NCI-H187 treated with DMSO at 0.1 percent for 48 hours (cell line): ENCODE measurements around the gene SAMD4B.
"Not testable (repeated sequence)": the region's sequence is repeated elsewhere in the genome, so short reads cannot be mapped to it uniquely, and the experiment has no call there.

ENCODE experiments used
- DNase-seq: peaks from one replicate; lab custom pipeline; 2025; lab: John Stamatoyannopoulos, UW

SAMD4B gene, protein sequence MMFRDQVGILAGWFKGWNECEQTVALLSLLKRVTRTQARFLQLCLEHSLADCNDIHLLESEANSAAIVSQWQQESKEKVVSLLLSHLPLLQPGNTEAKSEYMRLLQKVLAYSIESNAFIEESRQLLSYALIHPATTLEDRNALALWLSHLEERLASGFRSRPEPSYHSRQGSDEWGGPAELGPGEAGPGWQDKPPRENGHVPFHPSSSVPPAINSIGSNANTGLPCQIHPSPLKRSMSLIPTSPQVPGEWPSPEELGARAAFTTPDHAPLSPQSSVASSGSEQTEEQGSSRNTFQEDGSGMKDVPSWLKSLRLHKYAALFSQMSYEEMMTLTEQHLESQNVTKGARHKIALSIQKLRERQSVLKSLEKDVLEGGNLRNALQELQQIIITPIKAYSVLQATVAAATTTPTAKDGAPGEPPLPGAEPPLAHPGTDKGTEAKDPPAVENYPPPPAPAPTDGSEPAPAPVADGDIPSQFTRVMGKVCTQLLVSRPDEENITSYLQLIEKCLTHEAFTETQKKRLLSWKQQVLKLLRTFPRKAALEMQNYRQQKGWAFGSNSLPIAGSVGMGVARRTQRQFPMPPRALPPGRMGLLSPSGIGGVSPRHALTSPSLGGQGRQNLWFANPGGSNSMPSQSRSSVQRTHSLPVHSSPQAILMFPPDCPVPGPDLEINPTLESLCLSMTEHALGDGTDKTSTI

DNA sequence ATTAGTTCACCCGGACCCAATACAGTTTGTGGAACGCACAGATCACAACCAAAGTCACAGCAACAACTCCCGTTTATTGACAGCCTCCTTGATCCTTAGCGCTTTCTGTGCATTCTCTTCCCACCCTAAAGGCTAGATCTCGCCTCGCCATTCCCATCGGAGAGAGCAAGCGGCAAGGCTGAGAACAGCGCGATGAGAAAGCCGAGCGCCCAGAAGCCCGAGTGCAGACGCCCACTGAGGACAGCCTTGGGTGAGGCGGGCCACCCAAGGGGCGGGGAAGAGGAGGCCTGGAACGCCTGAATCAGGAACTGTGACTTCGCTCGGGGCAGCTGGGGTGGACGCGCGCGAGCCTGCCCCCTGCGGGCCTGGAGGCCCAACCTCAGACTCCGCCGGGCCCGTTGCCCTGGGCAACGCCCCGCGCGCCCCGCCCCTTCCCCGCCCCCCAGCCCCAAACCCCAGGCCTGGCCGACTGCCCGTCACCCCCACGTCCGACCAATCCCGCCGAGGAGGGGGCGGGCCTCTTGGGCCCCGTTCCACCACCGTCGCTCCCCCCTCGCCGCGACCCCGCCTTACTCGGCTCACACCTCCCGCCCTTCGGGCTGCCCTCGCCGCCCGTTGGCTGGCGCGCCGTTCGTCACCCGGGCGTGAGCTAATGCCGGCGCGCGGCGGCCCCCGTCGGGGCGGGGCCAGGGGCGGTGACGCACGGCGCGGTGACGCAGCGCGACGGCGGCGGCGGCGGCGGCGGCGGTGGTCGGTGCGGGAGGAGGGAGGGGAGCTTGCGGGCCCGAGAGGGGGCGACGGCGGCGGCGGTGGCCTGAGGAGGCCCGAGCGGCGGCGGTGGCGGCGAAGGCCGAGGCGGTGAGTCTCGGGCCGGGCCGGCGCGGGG, at the start of gene SAMD4B:
Gene SAMD4B (plus strand): TSS at position 703 of the 886 bp plus-strand sequence. CDS start 14,473 bp downstream, outside the sequence.
- peak; percentile 98 for DNase-seq

DNA sequence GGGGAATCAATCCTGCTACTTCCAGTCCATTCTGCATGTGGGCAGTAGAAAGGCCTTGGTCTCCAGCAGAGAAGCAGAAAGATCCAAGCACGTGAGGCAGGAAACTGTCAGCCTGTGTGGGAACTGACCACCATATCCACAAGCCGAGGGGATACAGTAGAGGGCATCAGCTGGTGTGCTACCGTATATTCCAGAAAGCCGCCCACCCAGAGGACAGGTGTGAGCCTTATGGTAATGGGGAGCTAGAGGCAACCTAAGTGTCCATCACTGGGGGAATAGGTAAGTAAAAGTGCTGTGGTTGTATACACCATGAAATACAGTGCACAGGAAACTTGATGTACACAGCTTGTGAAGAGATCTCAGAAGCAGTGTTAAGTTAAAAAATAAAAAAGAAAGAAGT, 48.8 kb upstream of the SAMD4B start:
- DNase-seq = no peak

DNA sequence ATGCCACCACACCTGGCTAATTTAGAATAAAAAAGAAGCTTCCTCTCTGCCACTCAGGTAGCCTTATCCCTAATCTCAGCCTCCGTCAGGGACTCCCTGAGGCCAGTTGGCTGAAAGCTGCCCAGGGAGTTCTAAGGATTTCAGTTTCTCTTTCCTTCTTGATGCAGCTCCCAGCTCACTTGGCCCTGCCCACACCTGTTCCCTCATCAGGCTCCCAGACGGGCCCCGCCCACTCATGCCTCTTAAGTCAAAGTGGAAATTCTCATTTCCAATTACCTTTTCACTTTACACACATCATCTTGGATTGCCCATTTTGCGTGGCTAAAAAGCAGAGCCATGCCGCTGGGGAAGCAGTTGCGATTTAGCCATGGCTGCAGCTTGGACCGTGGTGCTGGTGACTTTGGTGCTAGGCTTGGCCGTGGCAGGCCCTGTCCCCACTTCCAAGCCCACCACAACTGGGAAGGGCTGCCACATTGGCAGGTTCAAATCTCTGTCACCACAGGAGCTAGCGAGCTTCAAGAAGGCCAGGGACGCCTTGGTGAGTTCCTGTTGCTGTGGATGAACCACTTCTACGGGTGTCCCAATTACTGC, 46.1 kb upstream of the SAMD4B start, which contains the start of gene IFNL1:
Gene IFNL1 (plus strand): TSS at position 353 of the 591 bp plus-strand sequence. CDS start 15 bp downstream, at position 368.
- no peak for DNase-seq

DNA sequence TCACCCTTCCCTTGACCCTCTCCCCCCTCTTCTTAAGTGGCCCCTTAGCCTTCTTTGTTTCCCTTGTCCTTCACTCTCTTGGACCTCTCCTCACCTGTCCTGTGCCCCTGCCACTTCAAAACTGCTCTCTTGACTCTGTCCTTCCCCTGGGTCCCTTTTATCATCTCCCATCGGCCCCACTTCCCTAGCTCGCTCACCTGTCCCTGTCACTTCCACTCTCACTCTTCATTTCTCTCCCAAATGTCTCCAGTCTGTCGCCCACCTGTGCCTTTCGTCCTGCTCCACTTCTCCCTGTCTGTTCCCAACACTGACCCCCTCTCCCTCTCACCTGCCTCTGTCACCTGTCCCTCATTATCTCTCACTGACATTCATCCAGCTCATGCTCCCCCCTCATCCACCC, 45.3 kb upstream of the SAMD4B start:
- DNase-seq = no peak

DNA sequence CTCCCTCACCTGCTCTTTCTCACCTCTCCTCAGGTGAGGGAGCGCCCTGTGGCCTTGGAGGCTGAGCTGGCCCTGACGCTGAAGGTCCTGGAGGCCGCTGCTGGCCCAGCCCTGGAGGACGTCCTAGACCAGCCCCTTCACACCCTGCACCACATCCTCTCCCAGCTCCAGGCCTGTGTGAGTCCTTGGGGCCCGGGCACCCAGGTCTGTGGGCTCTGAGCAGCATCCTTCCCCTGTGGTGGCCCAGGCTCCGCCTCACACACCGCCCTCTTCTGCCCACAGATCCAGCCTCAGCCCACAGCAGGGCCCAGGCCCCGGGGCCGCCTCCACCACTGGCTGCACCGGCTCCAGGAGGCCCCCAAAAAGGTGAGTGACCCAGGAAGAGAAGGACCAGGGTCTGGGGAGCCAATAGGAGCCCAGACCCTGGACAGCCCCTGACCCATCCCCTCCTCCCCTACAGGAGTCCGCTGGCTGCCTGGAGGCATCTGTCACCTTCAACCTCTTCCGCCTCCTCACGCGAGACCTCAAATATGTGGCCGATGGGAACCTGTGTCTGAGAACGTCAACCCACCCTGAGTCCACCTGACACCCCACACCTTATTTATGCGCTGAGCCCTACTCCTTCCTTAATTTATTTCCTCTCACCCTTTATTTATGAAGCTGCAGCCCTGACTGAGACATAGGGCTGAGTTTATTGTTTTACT, 44.1 kb upstream of the SAMD4B start:
- no peak for DNase-seq

DNA sequence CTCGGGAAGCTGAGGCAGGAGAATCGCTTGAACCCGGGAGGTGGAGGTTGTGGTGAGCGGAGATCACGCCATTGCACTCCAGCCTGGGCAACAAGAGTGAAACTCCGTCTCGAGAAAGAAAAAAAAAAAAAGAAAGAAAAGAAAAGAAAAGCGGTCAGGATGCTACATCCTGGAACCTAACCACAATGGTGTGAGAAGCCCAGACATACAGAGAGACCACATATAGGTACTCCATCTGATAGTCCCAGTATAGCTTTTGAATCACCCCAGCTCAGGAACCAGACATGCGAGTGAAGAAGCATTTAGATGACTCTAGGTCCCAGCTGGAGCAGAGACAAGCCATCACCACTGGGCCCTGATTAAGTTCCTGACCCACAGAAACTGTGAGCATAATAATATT, 42.8 kb upstream of the SAMD4B start:
- no peak for DNase-seq

DNA sequence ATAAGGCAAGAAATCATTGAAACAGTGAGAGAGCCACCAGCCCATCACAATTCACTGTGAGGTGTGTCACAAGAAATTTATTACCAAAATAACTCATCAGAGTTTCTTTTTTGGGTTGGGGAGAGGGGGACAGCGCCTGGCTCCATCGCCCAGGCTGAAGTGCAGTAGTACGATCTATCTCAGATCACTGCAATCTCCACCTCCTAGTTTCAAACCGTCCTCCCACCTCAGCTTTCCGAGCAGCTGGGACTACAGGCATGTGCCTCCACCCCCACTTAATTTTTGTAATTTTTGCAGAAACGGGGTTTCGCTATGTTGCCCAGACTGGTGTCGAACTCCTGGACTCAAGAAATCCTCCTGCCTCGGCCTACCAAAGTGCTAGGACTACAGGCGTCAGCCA, 42.4 kb upstream of the SAMD4B start:
- DNase-seq = no peak

DNA sequence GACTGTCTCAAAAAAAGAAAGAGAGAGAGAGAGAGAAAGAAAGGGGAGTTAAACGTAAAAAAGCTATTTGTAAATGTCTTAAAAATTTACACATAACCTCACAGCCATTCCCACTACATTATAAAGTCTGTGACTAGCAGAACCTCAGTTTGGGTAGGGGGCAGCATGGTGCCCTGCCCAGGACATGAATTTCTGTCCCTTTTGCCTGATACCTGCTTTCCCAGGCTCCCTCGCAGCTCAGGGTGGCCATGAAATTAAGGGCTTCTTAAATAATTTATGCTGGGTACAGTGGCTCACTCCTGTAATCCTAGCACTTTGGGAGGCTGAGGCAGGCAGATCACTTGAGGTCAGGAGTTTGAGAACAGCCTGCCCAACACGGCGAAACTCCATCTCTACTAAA, 41.2 kb upstream of the SAMD4B start:
- no peak for DNase-seq

DNA sequence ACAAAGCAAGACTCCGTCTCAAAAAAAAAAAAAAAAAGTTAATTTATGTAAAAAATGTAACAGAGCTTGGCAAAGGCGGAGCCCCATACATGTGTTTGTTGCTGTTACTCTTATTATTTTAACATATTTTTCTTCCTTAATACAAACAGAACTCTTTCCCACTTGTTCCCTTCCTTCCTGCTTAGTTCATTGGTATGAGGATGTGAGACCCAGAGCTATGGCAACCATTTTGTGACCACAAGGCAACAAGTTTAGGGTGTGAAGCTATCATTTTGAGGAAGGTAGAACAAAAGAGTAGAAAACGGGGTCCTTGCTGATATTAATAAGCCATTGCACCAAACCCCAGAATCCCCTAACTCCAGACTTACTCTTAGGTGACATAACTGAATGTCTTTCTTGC, 40.7 kb upstream of the SAMD4B start:
- no peak for DNase-seq

DNA sequence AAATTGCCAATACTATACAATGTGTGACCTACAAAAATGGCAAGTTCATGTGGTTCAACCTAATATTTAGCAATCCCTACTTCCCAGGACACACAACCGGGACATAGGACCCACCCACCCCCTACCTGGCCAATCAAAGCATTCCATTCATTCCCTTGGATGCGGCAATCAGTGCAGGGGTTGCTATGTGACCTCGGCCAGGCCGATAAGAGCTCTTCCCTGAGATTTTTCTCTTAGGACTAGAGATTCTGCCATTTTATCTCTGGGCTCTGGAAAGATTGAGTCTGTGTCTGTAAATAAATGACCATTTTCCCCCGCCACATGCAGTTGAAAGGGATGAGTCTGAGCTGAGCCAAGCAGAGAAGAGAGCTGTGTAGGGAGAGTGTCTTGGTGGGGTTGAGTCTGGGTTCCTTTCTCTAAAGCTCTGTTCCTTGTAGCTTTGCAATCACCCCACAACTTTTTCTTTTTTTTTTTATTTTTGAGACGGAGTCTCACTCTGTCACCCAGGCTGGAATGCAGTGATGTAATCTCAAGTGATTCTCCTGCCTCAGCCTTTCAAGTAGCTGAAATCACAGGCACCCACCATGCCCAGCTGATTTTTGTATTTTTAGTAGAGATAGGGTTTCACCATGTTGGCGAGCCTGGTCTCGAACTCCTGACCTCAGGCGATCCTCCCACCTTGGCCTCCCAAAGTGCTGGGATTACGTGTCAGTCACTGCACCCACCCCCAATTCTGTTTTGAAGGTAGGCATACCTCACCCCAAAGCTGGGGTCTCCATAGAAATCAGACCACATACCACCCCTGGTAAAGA, 38.6 kb upstream of the SAMD4B start:
- no peak for DNase-seq

DNA sequence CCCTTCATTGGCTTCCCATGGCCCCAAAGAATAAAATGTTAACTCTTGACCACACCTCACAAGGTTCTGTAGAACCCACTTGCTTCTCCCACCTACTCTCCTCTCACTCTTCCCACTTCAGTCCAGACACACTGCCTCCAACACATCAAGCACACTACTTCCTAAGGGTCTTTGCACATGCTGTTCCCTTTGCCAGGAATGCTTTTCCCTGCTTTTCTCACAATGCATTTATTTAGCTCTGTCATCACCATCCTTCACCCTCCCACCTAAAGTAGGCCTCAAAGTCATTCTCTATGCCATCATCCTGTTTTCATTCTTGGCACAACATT, 38.1 kb upstream of the SAMD4B start:
- DNase-seq = no peak

DNA sequence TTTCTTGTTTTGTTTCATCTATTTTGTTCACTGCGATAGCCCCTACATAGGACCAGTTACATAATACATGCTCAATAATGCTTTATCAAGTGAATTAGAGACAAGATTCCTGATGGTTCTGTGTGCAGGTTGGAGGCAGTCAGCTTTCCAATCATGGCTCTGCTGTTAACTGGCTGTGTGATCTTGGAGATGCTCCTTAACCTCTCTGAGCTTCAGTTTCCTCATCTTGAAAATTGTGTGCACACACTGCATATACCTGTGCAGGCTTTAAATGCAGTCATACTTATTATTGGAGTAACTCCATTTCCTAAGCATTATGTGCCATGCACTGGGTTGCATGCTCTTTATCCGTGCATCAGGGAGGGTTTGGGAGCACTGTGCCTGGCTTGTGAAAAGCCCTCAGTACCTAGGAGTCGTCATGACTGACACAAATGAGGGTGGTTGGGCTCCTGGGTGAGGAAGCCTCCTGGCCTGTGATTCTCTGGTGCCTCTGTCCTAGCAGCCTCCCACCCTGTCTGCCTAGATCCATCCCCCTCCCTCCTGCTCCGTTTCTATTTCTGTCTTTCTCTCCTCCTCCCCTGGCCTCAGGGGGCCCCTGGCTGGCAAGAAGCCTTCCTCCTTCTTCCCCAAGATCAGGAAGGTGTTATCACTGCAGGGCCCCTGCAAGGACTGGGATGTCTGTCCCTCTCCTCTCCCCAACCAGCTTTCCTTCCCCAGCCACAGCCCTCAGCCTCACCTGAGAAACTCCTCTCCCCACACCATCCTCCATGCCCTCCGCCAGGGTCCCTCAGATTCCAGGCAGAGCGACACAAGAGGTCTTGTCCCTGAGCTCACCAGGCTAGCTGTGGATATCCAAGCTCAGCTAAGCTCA, 37.3 kb upstream of the SAMD4B start:
- no peak for DNase-seq

DNA sequence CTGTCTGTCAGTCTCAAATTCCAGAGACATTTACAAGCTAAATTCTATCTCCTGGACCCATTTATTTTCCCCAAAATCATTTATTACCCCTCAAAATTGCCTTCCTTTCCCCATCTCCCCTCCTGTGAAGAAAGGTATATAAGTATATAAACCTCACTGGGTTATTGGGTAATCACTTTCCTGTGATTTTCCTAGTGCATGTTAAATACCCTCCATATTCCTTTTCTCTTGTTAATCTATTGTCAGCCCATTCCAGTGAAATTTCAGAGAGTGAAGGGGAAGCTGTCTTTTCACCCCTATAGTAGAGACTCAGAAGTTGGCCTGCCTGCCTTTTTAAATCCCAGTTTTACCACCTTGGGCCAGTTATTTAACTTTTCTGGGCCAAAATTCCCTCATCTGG, 36.1 kb upstream of the SAMD4B start:
- no peak for DNase-seq

DNA sequence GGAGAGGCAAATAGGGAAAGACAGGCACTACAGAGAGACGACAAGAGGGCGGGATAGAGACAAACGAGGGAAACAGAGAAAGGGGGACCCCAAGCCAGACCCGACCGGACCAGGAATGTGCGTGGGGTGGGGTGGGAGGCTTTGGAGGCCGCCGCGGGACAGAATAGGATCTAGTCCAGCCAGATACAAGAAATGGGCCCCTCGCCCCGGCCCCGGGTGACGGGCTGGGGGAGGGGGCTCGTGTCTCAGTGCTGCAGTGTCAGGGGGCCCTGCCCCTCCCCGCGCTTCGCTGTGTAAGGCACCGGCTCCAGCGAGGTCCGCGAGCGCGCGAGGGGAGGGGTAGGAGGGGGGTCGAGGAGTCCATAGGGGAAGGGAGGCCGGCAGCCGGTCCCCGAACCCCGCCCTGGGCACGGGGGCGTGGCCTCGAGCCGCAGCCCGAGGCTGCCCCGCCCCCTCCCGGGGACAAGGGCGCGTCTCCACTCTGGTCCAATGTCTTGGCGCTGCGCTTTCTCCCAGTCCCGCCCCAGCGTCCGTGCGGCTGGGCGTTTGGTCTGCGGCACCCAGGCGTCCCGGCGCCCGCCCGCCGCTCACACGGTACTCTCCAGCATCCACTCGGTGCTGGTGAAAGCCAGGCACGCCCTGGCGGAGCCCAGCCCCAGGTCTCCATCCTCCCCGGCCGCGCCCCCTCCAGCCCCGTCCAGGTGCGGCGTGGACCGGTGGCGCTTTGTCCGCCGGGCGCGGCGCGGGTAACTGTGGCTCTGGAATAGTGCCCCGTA, 35.0 kb upstream of the SAMD4B start:
- no peak for DNase-seq

DNA sequence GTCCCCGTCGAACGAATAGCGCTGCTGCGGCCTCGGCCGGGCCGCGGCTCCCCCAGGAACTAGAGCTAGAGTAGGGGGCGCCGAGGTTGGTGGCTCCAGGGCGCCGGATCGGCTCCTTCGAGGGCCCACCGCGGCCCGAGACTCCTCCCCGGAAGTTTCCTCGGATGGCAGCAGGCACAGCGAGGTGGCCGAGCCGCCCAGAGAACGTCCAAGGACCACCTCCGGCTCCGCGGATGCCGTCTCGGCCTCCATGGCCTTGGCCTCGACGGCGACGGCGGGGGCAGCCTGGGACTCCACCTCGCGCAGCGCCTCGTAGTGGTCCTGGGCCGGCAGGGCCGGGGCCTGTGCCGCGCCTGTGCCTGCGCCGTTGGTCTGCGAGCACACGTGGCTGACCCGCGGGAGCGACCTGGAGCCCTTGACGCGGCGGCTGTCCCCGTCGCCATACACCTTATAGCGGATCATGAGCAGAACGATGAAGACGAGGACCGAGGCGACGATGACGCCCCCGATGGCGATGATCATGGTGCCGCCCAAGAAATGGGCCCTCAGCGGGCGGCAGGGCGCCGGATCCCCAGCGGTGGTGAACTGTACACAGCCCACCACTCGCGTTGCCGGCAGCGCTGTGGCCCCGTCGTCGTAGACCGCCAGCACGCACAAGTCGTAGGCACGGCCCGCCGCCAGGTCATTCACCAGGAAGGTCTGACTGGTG, 34.2 kb upstream of the SAMD4B start:
- DNase-seq = no peak

DNA sequence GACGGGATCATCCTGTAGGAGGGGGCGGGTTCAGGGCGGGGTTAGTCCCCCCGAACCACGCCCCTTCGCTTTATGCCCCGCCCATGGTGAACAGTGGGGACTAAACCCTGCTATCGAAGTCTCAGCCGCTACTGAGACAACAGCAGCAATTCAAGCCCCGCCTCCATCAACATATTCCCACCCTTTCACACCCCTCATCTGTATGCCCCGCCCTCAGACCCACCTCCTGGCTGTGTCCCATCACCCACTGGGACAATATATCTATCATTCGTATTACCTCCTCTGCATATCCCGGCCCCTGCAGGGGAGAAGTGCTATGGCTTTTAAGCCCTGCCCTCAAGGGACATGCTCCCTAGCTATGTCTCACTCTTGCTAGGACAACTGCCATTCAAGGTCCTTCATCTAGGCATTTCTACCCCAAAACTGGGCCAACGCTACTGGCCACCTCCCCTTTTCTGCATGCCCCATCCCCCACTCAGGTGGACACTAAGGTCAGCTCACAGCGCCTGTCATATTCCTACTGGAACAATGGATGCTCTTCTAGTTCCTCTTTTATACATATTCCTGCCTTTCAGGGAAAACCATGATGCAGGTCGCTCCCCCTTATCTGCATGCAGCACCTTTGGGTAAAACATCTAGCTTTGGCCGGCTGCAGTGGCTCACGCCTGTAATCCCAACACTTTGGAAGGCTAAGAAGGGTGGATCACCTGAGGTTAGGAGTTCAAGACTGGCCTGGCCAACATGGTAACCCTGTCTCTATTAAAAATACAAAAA, 33.5 kb upstream of the SAMD4B start:
- DNase-seq = no peak

DNA sequence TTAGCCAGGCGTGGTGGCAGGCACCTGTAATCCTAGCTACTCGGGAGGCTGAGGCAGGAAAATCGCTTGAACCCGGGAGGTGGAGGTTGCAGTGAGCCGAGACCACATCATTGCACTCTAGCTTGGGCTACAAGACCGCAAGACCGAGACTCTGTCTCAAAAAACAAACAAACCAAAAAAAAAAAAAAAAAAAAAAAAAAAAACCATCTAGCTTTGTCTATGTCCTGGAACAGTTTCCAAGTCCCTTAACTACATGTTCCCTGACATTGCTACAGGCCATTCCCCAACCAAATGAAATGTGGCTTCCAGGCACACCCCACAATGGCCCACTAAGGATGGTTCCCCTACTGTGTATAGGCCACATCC, 32.9 kb upstream of the SAMD4B start:
- not testable (repeated sequence) for DNase-seq
